HG02759 (cell line): ENCODE data around the gene NCS1.

Experiments used
- ATAC-seq: cut with Tn5 transposase; IDR thresholded peaks from one replicate; pipeline ENCODE4 v1.9.1; 2021; ENCODE audit warnings: mild to moderate bottlenecking, moderate library complexity; ENCODE audit not compliant: unreplicated experiment

The NCS1 gene

GRCh38 chr9:130174920-130175321, 2.7 kb downstream of the NCS1 start:
- ATAC-seq, result no peak

GRCh38 chr9:130175355-130175754, 3.2 kb downstream of the NCS1 start:
- ATAC-seq, result no peak

- ATAC-seq, result no peak
Measured at GRCh38 chr9:130176760-130177159, 4.6 kb downstream of the NCS1 start.

- ATAC-seq, result no peak
Measured at GRCh38 chr9:130177898-130178805, 5.9 kb downstream of the NCS1 start.

GRCh38 chr9:130179331-130179907, 7.2 kb downstream of the NCS1 start:
- ATAC-seq, result no peak

- no peak for ATAC-seq
Measured at GRCh38 chr9:130180516-130180915, 8.3 kb downstream of the NCS1 start.

GRCh38 chr9:130181678-130182380, 9.6 kb downstream of the NCS1 start:
- ATAC-seq, result no peak

- ATAC-seq, result no peak
Measured at GRCh38 chr9:130182381-130182909, 10.2 kb downstream of the NCS1 start.

- no peak for ATAC-seq
Measured at GRCh38 chr9:130183133-130183762, 11.0 kb downstream of the NCS1 start.

- no peak for ATAC-seq
Measured at GRCh38 chr9:130185017-130185416, 12.8 kb downstream of the NCS1 start.

- no peak for ATAC-seq
Measured at GRCh38 chr9:130185490-130186031, 13.4 kb downstream of the NCS1 start.

GRCh38 chr9:130186051-130186450, 13.8 kb downstream of the NCS1 start:
- no peak for ATAC-seq

- ATAC-seq, result no peak
Measured at GRCh38 chr9:130186839-130187522, 14.8 kb downstream of the NCS1 start.

GRCh38 chr9:130187523-130187846, 15.3 kb downstream of the NCS1 start:
- no peak for ATAC-seq

GRCh38 chr9:130188860-130189481, 16.8 kb downstream of the NCS1 start:
- ATAC-seq, result no peak

- ATAC-seq, result no peak
Measured at GRCh38 chr9:130189840-130190239, 17.6 kb downstream of the NCS1 start.

- no peak for ATAC-seq
Measured at GRCh38 chr9:130191068-130191748, 19.0 kb downstream of the NCS1 start.

- ATAC-seq, result no peak
Measured at GRCh38 chr9:130191749-130192120, 19.5 kb downstream of the NCS1 start.

- ATAC-seq, result no peak
Measured at GRCh38 chr9:130192382-130192999, 20.3 kb downstream of the NCS1 start.
